Occipital lobe (tissue), 2 donors: ENCODE measurements around the gene ITPR1. TPM values are rescaled to one million over a fixed set of nuclear protein-coding genes. Genes with fewer than 3 reads are reported as not detected.

ENCODE experiments used
- DNase-seq: peaks from one replicate; lab custom pipeline; 2025; lab: John Stamatoyannopoulos, UW
- total RNA-seq: library from RNA; depleted of rRNA; stranded (reverse); fragments of >200 nt; gene quantifications from one replicate; pipeline ENCODE4 v1.2.3, GENCODE V29; 2014

Gene ITPR1
- total RNA-seq, 1 donor from 2014 or later, result 136 TPM

DNA sequence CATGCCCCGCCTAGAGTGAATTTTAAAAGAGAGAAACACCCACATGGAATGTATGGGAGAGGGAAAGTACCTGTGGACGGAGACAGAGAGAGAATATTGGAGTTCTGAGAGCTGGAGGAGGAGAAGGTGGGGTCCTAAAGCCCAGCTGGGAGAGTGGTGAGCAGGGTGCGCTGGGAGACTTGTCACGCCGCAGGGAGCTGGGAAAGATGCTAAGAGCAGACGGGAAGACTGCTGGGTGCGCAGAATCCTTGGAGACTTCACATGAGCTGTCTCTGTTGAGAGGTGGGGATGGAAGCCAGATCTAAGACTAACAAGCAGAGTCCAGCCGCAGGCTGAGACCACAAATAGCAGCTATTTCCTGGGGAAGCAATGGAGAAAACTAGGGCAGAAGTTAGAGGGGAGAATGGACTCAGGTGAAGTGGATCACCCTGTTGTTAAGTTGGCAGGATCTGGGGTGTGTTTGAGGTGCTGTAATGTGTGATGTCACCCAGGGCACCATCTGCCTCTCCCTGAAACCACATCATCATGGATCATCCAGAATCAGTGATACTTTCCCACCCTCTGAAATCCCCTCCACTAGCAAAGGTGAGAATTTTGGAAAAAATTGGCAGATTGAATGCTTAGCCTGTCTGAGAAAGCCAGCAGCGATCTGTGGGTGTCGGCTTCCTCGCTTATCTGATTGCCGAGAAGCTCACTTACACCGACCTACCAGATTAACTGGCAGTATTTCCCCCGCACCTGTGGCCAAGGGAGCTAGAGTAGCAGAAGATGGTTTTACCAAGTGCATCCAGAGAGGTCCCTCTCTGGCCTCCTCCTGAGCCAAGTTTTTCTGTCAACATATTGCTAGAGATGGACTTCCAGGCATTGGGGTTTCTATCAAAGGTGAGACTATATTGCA lies 311.3 kb downstream of the ITPR1 start:
- peak; percentile 27 for DNase-seq

- DNase-seq, result no peak
Observed at GRCh38 chr3:4805662-4806061, 312.5 kb downstream of the ITPR1 start.

GRCh38 chr3:4806535-4807108 lies 313.5 kb downstream of the ITPR1 start:
- DNase-seq, result no peak

- DNase-seq, result no peak
Observed at GRCh38 chr3:4807381-4808280, 314.5 kb downstream of the ITPR1 start.

DNA sequence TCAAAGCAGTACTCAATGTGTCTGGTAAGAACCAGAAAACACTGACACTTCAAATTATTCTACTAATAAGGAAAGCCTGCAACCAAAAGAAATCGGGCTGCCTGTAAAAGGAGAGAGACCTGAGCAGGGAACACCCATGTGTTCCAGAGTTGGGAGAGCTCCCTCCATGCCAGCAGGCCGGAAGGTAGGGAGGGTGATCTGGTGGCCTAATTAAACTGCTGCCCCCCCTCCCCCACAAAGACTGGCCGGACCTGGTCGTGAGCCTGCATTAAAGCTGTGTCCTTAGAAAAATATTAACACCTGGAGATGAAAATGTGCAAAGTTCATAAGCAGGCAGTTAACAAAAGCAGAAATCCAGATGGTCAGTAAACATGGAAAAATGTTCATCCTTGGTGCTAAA lies 315.5 kb downstream of the ITPR1 start:
- DNase-seq, result no peak

DNA sequence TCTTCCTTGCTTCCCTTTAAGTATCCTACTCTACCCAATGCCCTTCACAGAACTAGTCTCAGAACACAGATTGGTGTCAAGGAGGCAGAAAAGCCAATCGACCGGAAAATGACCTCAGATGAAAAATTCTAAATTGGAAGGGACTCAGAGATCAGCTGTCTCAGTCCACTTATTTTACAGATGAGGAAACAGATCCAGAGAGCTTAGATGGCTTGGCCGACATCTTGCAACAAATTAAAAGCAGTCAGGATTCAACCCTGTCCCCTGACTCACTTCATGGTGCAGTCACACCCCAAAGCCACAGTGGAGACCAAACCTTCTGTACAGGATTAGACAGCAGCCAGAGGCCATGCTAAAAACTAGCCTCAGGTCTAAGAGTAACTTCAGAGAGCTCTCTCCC lies 316.8 kb downstream of the ITPR1 start:
- no peak for DNase-seq

GRCh38 chr3:4812591-4812990 lies 319.4 kb downstream of the ITPR1 start:
- no peak for DNase-seq

DNA sequence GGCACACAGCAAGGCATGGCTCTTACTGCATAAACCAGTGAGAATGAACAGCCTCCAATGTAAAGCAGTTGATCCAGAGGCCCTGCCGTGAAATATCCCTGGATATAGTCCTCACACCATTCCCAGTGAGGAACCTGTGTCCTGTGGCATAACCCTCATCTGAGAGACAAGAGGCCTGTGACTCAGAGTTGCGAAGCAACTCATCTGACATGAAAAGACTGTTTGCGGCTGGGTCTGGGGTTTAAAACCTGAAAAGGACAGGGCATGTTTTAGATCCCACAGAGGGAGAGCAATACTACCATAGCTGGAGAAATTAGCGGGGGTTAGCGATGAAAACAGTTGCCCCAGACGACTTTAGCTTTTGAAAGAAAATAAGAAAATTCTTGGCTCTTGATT lies 320.8 kb downstream of the ITPR1 start:
- DNase-seq, result no peak

DNA sequence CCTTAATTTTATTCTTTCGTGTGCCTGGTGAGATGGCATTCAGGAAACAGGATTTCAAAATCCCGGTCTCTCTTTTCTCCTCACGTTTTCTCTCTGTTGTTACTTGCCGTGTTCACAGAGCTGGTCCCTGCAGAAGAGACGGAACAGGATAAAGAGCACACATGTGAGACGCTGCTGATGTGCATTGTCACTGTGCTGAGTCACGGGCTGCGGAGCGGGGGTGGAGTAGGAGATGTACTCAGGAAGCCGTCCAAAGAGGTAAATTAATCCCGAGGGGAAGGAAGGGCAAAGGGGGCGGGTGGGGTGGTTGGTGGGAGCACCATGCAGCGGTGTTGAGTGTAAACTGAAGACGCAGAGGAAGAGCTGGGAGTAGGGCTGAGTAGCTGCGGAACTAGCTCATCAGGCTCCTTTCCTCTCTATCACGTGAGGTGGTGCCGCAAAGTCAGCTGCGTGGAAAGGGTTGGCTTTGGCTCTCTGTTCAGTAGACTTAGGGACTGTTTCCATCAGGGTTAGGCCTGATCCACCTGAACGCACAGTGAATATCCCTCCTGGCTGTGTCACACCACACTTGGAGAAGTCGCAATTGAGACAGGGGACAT lies 321.3 kb downstream of the ITPR1 start:
- DNase-seq, result peak; percentile 65

DNA sequence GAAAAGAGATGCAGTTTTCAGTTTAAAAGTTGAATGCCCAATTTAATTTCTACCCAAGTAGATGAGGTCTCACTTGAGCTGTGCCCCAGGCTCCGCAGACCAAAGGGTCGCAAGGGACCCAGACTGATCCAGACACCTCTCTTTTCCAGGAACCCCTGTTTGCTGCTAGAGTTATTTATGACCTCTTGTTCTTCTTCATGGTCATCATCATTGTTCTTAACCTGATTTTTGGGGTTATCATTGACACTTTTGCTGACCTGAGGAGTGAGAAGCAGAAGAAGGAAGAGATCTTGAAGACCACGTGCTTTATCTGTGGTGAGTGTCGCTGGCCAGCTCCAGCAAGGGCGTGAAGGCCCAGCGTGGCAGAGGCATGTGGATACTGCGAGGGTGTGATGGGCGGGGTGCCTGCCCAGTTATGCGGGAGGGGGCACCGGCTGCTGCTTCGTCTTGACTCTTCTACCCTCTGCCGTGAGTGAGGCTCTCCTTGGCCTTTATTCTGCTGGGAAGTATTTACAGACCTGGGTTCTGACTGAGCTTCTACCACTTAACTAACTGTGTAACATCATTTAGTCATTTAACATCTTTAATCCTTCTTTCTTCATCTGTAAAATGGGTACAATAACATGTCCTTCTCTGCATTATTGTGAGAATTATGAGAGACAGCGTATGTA lies 321.9 kb downstream of the ITPR1 start:
- no peak for DNase-seq

DNA sequence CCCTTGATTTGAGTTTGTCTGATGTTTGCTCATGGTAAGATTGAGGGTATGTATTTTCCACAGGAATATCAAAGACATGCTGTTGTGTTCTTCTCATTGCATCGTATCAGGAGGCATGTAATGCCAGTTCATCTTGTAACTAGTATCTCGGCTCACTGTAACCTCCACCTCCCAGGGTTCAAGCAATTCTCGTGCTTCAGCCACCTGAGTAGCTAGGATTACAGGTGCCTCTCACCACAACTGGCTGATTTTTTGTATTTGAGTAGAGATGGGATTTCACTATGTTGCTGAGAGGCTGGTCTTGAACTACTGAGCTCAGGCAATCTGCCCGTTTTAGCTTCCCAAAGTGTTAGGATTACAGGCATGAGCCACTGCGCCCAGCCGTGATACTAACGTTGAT lies 323.2 kb downstream of the ITPR1 start:
- no peak for DNase-seq

DNA sequence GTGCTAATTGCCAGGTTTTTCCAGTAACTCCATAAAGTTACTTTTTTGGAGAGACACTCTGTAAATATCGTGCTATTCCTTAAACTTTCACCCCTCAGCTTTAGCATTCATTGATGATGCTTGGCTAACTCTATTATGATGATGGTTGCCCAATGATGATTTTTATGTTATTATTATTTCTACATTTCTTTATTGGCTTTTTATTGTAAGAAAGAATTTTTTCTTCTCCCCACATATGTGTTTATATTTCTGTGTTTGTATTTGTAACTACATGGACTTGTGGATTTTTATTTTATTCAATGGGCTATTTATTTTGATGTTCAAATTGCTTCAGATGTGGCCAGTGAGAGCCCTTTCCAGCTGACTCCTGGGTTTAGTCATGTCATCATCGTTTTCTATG lies 323.6 kb downstream of the ITPR1 start:
- no peak for DNase-seq

DNA sequence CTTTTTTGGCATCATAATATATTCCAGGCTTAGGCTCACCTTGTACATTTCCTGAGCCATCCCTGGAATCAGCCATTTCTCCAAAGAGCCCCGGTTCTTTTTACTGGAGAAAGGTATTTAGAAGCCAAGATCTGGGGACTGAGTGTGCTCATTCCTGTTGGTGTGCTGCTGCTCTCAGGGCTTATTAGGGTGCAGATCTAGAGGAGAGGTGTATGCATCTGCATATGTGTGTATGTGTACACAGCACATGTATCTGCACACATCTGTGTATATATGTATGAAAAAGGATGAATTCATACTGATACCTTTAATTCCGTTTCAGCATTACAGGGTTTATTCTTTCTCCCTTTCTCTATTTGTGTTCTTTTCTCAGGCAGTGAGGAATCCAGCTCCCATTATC lies 324.0 kb downstream of the ITPR1 start:
- DNase-seq, result no peak

DNA sequence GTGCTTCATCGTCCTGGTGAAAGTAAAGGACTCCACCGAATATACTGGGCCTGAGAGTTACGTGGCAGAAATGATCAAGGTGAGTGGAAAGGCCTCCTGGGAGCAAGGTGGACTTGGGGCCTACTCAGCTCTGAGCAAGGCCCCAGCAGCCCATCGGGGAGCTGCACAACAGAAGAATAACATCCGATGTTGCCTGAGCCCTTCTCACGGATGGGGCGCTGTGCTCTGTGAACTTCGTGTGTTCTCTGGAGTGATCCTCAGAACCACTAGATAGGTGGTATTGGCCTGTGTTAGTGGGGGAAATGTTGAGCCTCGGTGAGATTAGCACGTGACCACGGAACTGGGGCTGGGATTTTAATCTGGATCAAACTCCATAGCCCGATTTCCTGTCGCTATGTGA lies 325.0 kb downstream of the ITPR1 start:
- no peak for DNase-seq

DNA sequence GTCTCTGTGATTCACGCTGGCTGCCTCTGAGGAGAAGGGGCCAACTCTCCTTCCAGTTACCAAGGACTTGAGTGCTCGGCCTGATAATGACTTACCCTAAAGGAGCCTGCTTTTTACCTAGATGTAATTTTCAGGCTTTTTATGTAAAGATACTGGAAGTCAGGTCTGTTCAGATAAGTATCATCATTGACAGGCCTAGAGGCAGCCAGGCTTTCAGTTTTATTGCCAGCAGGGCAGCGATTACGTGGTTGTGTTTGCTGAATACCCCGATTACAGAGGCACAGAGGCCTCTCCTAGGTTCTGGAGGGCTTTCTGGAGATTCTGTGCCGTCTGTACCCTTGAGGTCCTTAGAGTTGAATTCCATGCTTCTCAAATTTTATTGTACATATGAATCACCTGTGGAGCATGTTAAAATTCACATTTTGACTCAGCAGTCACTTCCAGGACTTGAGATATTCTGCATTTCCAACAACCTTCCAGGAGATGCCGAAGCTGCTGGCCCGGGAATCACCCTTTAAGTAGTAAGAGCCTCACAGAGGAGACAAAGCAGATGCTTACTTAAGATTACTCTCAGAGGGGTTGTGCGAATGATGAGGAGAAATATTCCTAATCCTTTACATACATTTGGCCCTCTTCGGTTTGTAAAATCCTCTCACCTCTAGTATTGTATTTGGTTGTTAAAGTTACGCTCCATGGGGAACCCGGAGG lies 326.0 kb downstream of the ITPR1 start:
- no peak for DNase-seq

DNA sequence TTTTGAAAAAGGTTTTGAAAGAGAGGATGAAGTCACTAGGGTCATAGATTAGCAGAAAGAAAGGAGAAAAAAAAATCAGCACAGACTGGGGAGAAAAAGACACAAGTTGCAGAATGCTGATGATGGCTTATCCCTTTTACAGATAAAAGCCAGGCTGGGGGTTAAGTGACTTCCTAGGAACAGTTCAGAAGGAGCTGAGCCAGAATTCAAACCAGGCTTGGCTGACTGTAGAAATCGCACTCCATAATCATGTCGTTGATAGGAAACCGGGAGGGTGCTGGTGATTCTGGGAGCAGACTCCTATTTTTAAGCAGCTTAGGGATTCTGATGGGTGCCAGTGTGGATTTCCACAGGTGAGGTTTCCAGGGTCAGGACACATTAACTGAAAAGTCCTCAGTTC lies 326.6 kb downstream of the ITPR1 start:
- no peak for DNase-seq

GRCh38 chr3:4820296-4821121 lies 327.4 kb downstream of the ITPR1 start:
- no peak for DNase-seq

- DNase-seq, result no peak
Observed at GRCh38 chr3:4821338-4821737, 328.2 kb downstream of the ITPR1 start.

DNA sequence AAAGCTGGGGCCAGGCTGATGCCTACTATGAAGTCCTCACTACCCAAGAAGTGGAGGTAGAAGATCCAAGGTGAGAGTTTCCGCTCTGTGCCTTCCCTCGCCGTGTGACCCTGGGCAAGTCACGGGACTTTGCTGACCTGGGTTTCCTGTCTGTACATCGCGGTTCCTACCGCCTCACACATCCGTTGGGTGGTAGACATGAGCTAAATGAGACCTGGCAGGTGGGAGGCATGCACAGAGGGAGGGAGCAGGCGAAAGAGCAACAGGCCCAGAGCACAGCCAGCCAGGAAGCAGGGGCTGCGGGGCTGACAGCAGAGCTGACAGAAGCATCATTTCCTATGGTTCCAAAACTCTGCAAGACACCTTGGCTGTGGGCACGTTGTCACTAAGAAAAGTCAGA lies 328.8 kb downstream of the ITPR1 start:
- no peak for DNase-seq

GRCh38 chr3:4822568-4822967 lies 329.4 kb downstream of the ITPR1 start:
- DNase-seq, result no peak
